SK-N-SH (cell line): ENCODE results near the gene RAPGEF4. TPM values are rescaled to one million over a fixed set of nuclear protein-coding genes. Genes with fewer than 3 reads are reported as not detected.

ENCODE experiments used
- CTCF ChIA-PET: fragments of 300-600, 350-600 bp; formaldehyde crosslinking; extraction: SDS; loops from one replicate; lab custom pipeline; 2021; lab: Yijun Ruan, JAX
- POLR2A ChIA-PET: fragments of 350-600 bp; sonication (Branson Sonifier 250); formaldehyde crosslinking; extraction: SDS; loops from one replicate; lab custom pipeline; 2020; ENCODE audit warnings: antibody characterized with exemption, inconsistent platforms; lab: Yijun Ruan, JAX
- DNase-seq: peaks from one replicate; pipeline ENCODE4 v3.0.0; 2012
- H2AFZ ChIP-seq: fragments of 200-600 bp; sonication (generic); 2 replicates; pipeline ENCODE4 v1.8.1; 2016; ENCODE audit warnings: antibody characterized with exemption, mild to moderate bottlenecking, low read depth
- H3F3A ChIP-seq: fragments of 200-600 bp; sonication (generic); replicated peaks from 2 replicates; pipeline ENCODE3; 2016; ENCODE audit warnings: antibody characterized with exemption, mild to moderate bottlenecking; ENCODE audit not compliant: insufficient read depth
- H3K27ac ChIP-seq, 2 experiments: fragments of 200-500 bp in 1 of 2; fragments of 200-600 bp in 1 of 2; sonication (Bioruptor generic) in 1 of 2; sonication (generic), shearing (Covaris generic) in 1 of 2; 2 replicates each; pipeline versions ENCODE4 v1.5.1 to v1.6.1; 2014 to 2016; ENCODE audit warnings: low read depth in 2 of 2, inconsistent platforms in 1 of 2, low read length in 1 of 2, mild to moderate bottlenecking in 1 of 2, mixed read lengths in 1 of 2
- H3K27me3 ChIP-seq: fragments of 200-600 bp; sonication (generic), shearing (Covaris generic); 2 replicates; pipeline ENCODE4 v1.6.1; 2016; ENCODE audit warnings: mixed run types; ENCODE audit not compliant: insufficient read depth
- H3K36me3 ChIP-seq, 2 experiments: fragments of 200-500 bp in 1 of 2; fragments of 200-600 bp in 1 of 2; sonication (Bioruptor generic) in 1 of 2; sonication (generic) in 1 of 2; replicated peaks in 1 of 2; 2 replicates each; pipeline versions ENCODE3 to v1.5.1; 2014 to 2016; ENCODE audit warnings: low read length in 1 of 2, mild to moderate bottlenecking in 1 of 2; ENCODE audit not compliant: insufficient read depth in 2 of 2, control insufficient read depth in 1 of 2
- H3K4me1 ChIP-seq, 2 experiments: fragments of 200-500 bp in 1 of 2; fragments of 200-600 bp in 1 of 2; sonication (Bioruptor generic) in 1 of 2; sonication (generic), shearing (Covaris generic) in 1 of 2; 2 replicates each; pipeline versions ENCODE4 v1.5.1 to v1.6.1; 2014 to 2016; ENCODE audit warnings: low read depth in 1 of 2, low read length in 1 of 2, mixed run types in 1 of 2; ENCODE audit not compliant: insufficient read depth in 2 of 2, control insufficient read depth in 1 of 2
- H3K4me2 ChIP-seq: fragments of 200-600 bp; sonication (generic), shearing (Covaris generic); 2 replicates; pipeline ENCODE4 v1.6.1; 2017; ENCODE audit warnings: mixed run types
- H3K4me3 ChIP-seq, 2 experiments: fragments of 200-500 bp in 1 of 2; fragments of 200-600 bp in 1 of 2; sonication (Bioruptor generic) in 1 of 2; sonication (generic), shearing (Covaris generic) in 1 of 2; 2 replicates each; pipeline versions ENCODE4 v1.5.1 to v1.8.1; 2014 to 2016; ENCODE audit warnings: low read depth in 2 of 2, inconsistent platforms in 1 of 2, low read length in 1 of 2, mild to moderate bottlenecking in 1 of 2, mixed read lengths in 1 of 2, moderate library complexity in 1 of 2
- H3K79me2 ChIP-seq: fragments of 200-600 bp; sonication (generic); 2 replicates; pipeline ENCODE4 v1.8.1; 2017; ENCODE audit warnings: mild to moderate bottlenecking; ENCODE audit not compliant: insufficient read depth
- H3K9ac ChIP-seq: fragments of 200-600 bp; sonication (generic); 2 replicates; pipeline ENCODE4 v1.6.1; 2017; ENCODE audit warnings: mixed run types
- H3K9me2 ChIP-seq: fragments of 200-600 bp; sonication (generic); 2 replicates; pipeline ENCODE4 v1.6.1; 2017; ENCODE audit warnings: mixed run types
- H3K9me3 ChIP-seq: fragments of 200-600 bp; sonication (generic); 2 replicates; pipeline ENCODE4 v1.6.1; 2017; ENCODE audit warnings: mixed run types, mild to moderate bottlenecking, moderate library complexity
- H4K20me1 ChIP-seq: fragments of 200-600 bp; sonication (generic); 2 replicates; pipeline ENCODE4 v1.6.1; 2017; ENCODE audit warnings: mild to moderate bottlenecking, mixed run types; ENCODE audit not compliant: insufficient read depth
- CHD2 ChIP-seq: fragments of 150-350 bp; IDR thresholded peaks from 2 replicates; pipeline ENCODE4 v1.6.1; 2018; ENCODE audit warnings: low read length; ENCODE audit not compliant: partially characterized antibody
- EP300 ChIP-seq, 2 experiments: IDR thresholded peaks; 2 replicates each; pipeline versions ENCODE4 v1.4.0 to v1.6.1; 2012; ENCODE audit warnings: borderline replicate concordance in 1 of 2, low read depth in 1 of 2, low read length in 1 of 2
- EZH2phosphoT487 ChIP-seq: fragments of 200-600 bp; sonication (generic); IDR thresholded peaks from 2 replicates; pipeline ENCODE4 v1.6.1; 2017; ENCODE audit warnings: low read depth, mixed run types, mild to moderate bottlenecking, antibody characterized with exemption, moderate library complexity, borderline replicate concordance
- FOXJ3 ChIP-seq: sonication (generic); formaldehyde crosslinking; IDR thresholded peaks from 2 replicates; pipeline ENCODE4 v1.5.1; 2020; ENCODE audit warnings: mild to moderate bottlenecking, missing genetic modification reagents
- FOXM1 ChIP-seq: IDR thresholded peaks from 2 replicates; pipeline ENCODE4 v1.4.0; 2012; ENCODE audit warnings: low read depth, mild to moderate bottlenecking
- GATA2 ChIP-seq: sonication (generic); formaldehyde crosslinking; IDR thresholded peaks from 2 replicates; pipeline ENCODE4 v1.5.0; 2020; ENCODE audit warnings: mild to moderate bottlenecking, missing genetic modification reagents
- JUND ChIP-seq: IDR thresholded peaks from 2 replicates; pipeline ENCODE4 v1.4.0; 2012
- MEF2A ChIP-seq: IDR thresholded peaks from 2 replicates; pipeline ENCODE4 v1.4.0; 2012; ENCODE audit warnings: low read depth, borderline replicate concordance
- MXI1 ChIP-seq: IDR thresholded peaks from 2 replicates; pipeline ENCODE4 v1.6.1; 2012; ENCODE audit warnings: mild to moderate bottlenecking, low read depth, low read length, improper control_type of control experiment
- POLR2AphosphoS5 ChIP-seq: IDR thresholded peaks from 2 replicates; pipeline ENCODE4 v1.6.1; 2012; ENCODE audit warnings: low read depth, low read length
- RAD21 ChIP-seq: IDR thresholded peaks from 2 replicates; pipeline ENCODE4 v1.6.1; 2012; ENCODE audit warnings: mild to moderate bottlenecking, low read length
- RCOR1 ChIP-seq: fragments of 150-350 bp; IDR thresholded peaks from 2 replicates; pipeline ENCODE4 v1.6.1; 2017; ENCODE audit warnings: antibody characterized with exemption, low read length
- RFX5 ChIP-seq: IDR thresholded peaks from 2 replicates; pipeline ENCODE4 v1.6.1; 2012; ENCODE audit warnings: mild to moderate bottlenecking, improper control_type of control experiment, low read length
- SIN3A ChIP-seq: IDR thresholded peaks from 2 replicates; pipeline ENCODE4 v1.6.1; 2012; ENCODE audit warnings: low read depth, mild to moderate bottlenecking, low read length, moderate library complexity, borderline replicate concordance
- TAF1 ChIP-seq: IDR thresholded peaks from 2 replicates; pipeline ENCODE4 v1.6.1; 2012; ENCODE audit warnings: low read depth, mild to moderate bottlenecking, low read length, moderate library complexity, borderline replicate concordance
- TCF12 ChIP-seq: IDR thresholded peaks from 2 replicates; pipeline ENCODE4 v1.4.0; 2012
- TEAD4 ChIP-seq: IDR thresholded peaks from 2 replicates; pipeline ENCODE4 v1.4.0; 2012; ENCODE audit warnings: mild to moderate bottlenecking, borderline replicate concordance; ENCODE audit not compliant: insufficient read depth
- YY1 ChIP-seq: IDR thresholded peaks from 2 replicates; pipeline ENCODE4 v1.4.0; 2012; ENCODE audit warnings: low read depth, mild to moderate bottlenecking
- WGBS: methylation state at CpG from one replicate; pipeline ENCODE4 v1.1.6; 2017; ENCODE audit warnings: low lambda C conversion rate; 5-methylcytosine and 5-hydroxymethylcytosine counted together
- polyA plus RNA-seq, 3 experiments: library from polyadenylated mRNA; depleted of rRNA; stranded (reverse); fragments of >200 nt; gene quantifications; 2 replicates each; pipeline ENCODE4 v1.2.3, GENCODE V29; 2012
- TF ChIP-seq, protein P1 (sequence below): fragments of 150-350 bp; IDR thresholded peaks from 2 replicates; pipeline ENCODE4 v1.6.1; 2017; ENCODE audit warnings: antibody characterized with exemption, low read length, low read depth, borderline replicate concordance
- TF ChIP-seq, protein P2 (sequence below): IDR thresholded peaks from 2 replicates; pipeline ENCODE4 v1.4.0; 2012; ENCODE audit warnings: low read depth
- TF ChIP-seq, protein P3 (sequence below): fragments of 200-600 bp; sonication (generic); IDR thresholded peaks from 2 replicates; pipeline ENCODE4 v1.6.1; 2017; ENCODE audit warnings: antibody characterized with exemption, mild to moderate bottlenecking, moderate library complexity
- TF ChIP-seq, protein P4 (sequence below): fragments of 150-350 bp; IDR thresholded peaks from 2 replicates; pipeline ENCODE4 v1.6.1; 2016; ENCODE audit warnings: mild to moderate bottlenecking, low read depth, low read length

The RAPGEF4 gene
- polyA plus RNA-seq, 1 of the 3 experiments (the other 2 are of a cell fraction) = 0.30 TPM

DNA sequence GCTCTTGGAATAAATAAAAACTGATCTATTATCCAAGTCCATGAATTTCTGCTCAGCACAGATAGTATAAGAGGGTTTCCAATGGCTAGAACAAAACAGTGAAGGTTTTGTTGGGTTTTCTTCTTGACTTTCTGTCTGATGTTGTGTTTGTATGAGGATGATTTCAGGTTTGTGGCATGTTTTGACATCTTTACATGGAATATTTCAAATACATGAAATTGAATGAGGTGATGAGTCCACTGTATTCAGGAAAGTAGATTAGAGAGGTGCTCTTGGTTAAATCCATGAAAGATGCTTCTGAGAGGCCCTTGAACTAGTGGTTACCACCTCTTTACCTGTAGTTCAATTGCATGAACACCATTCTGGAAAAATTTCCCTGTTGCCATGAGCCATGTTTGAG, 84.3 kb downstream of the RAPGEF4 start (continued):
- TF ChIP-seq EZH2phosphoT487 (no peak), POLR2AphosphoS5 (no peak), RCOR1 (no peak), YY1 (no peak)
- TF ChIP-seq, protein P1, sequence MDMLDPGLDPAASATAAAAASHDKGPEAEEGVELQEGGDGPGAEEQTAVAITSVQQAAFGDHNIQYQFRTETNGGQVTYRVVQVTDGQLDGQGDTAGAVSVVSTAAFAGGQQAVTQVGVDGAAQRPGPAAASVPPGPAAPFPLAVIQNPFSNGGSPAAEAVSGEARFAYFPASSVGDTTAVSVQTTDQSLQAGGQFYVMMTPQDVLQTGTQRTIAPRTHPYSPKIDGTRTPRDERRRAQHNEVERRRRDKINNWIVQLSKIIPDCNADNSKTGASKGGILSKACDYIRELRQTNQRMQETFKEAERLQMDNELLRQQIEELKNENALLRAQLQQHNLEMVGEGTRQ = no peak
- TF ChIP-seq, all 33 proteins: peak for 0

DNA sequence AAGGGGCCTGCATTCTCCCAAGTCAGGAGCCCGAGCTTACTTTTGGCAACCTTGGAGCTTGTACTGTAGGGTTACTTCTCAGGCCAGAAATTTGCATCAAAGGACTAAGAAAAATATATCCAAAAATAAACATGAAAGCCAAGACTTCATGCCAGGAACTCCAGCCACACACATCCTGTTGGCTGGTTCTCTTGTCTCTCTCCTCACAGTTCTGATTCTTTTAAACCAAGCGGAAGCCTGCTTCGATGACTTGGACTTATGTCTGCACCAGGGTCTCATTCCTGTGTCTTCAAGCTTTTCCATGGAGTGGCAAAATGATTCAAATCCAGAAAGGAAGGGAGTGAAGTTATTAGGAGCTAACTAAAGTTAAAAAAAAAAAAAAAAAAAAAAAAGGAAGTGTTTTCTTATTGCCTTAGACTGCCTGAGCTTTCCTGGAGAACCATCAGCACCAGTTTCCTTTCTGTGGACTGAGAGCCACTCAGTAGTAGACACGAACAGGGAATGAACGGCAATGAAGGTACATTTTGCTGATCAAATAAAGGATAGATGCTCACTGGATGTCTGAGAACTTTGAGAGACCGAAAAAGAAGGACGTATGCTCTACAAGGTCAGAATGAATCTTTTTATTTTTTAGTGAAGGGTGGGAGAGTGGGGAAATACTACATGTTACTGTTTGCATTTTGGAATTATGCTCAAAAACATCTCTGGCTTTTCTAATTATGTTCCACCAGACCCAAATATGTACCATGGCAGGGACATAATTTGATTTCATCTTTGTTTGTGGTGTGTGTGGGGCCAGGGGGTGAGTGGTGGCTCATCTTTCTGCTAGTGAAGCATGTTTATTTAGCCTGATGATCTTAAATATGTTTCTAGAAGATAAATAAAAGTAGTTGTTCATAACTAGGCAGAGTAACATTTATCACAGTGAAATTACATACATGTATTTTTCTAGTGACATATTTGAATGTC, 86.0 kb downstream of the RAPGEF4 start:
- no peaks in the 10 kb centered on the region for H3K9me2 ChIP-seq
- no peaks in the 10 kb centered on the region for H3K27me3 ChIP-seq
- no peaks in the 10 kb centered on the region for H3F3A ChIP-seq
- peak overlapping the region in 1 of 2 experiments; percentile 95; a peak in 2 of 4 replicates for H3K27ac ChIP-seq
- H2AFZ ChIP-seq = peak overlapping the region; percentile 6; the same call in 1 of the 2 replicates
- DNase-seq = peak; percentile 65
- ChIA-PET POLR2A (interaction anchor here (0.6 to 1.2 kb wide), 2 partner anchors 39 to 820 kb away, joined by 3 read pairs; no protein-coding TSS in a partner anchor), CTCF (interaction anchor here (0.8 to 3.7 kb wide), 5 partner anchors 7 to 206 kb away, joined by 3 to 26 read pairs (median 4); no protein-coding TSS in a partner anchor)
- H3K4me3 ChIP-seq = no peak overlapping the region
- 63% methylated on average over 7 of the region's 7 CpGs for WGBS
- no peaks in the 10 kb centered on the region for H3K36me3 ChIP-seq
- no peaks in the 10 kb centered on the region for H3K9me3 ChIP-seq
- H3K9ac ChIP-seq = no peak overlapping the region
- no peak overlapping the region for H3K4me2 ChIP-seq
- peaks cover 10 to 24% of the 10 kb centered on the region in 2 experiments; a peak in 3 of 4 replicates for H3K4me1 ChIP-seq
- no peaks in the 10 kb centered on the region for H3K79me2 ChIP-seq
- TF ChIP-seq, protein P2, sequence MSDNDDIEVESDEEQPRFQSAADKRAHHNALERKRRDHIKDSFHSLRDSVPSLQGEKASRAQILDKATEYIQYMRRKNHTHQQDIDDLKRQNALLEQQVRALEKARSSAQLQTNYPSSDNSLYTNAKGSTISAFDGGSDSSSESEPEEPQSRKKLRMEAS = no peak
- no peak for TF ChIP-seq TAF1
- TF ChIP-seq FOXJ3 = peak; percentile 70; the same call in 1 of the 2 replicates
- no peak for TF ChIP-seq RFX5
- no peak for TF ChIP-seq RAD21
- TF ChIP-seq, protein P3, sequence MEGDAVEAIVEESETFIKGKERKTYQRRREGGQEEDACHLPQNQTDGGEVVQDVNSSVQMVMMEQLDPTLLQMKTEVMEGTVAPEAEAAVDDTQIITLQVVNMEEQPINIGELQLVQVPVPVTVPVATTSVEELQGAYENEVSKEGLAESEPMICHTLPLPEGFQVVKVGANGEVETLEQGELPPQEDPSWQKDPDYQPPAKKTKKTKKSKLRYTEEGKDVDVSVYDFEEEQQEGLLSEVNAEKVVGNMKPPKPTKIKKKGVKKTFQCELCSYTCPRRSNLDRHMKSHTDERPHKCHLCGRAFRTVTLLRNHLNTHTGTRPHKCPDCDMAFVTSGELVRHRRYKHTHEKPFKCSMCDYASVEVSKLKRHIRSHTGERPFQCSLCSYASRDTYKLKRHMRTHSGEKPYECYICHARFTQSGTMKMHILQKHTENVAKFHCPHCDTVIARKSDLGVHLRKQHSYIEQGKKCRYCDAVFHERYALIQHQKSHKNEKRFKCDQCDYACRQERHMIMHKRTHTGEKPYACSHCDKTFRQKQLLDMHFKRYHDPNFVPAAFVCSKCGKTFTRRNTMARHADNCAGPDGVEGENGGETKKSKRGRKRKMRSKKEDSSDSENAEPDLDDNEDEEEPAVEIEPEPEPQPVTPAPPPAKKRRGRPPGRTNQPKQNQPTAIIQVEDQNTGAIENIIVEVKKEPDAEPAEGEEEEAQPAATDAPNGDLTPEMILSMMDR = no peak
- TF ChIP-seq, protein P4, sequence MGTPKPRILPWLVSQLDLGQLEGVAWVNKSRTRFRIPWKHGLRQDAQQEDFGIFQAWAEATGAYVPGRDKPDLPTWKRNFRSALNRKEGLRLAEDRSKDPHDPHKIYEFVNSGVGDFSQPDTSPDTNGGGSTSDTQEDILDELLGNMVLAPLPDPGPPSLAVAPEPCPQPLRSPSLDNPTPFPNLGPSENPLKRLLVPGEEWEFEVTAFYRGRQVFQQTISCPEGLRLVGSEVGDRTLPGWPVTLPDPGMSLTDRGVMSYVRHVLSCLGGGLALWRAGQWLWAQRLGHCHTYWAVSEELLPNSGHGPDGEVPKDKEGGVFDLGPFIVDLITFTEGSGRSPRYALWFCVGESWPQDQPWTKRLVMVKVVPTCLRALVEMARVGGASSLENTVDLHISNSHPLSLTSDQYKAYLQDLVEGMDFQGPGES = no peak
- no peak for TF ChIP-seq MEF2A
- peak; percentile 55 for TF ChIP-seq GATA2 (CRISPR knock-in tag)
- TF ChIP-seq CHD2 = peak; percentile 63
- TF ChIP-seq, protein P1 = no peak
- no peak for TF ChIP-seq MXI1
- TF ChIP-seq FOXM1 = no peak
- peak; percentile 65; the same call in 1 of the 2 replicates for TF ChIP-seq RCOR1
- TF ChIP-seq SIN3A = no peak
- no peak for TF ChIP-seq TEAD4
- peak; percentile 22; the same call in 1 of the 2 replicates for TF ChIP-seq TCF12
- no peak for TF ChIP-seq JUND
- no peak for TF ChIP-seq POLR2AphosphoS5
- peak in 1 of 2 experiments; percentile 75; a peak in 2 of 4 replicates for TF ChIP-seq EP300 (IDR thresholded peaks at IDR 0.05; ENCODE audit: borderline replicate concordance in 1 of 2, low read depth in 1 of 2, low read length in 1 of 2)
- no peaks in the 10 kb centered on the region for H4K20me1 ChIP-seq
